GM18858 (cell line): ENCODE results near the gene SCGB1C2.
"Not testable (repeated sequence)": the region's sequence is repeated elsewhere in the genome, so short reads cannot be mapped to it uniquely, and the experiment has no call there.

Experiments
- ATAC-seq: cut with Tn5 transposase; IDR thresholded peaks from one replicate; pipeline ENCODE4 v1.9.1; 2021; ENCODE audit not compliant: unreplicated experiment

The SCGB1C2 gene

GRCh38 chr17:137166-137807, at the start of gene SCGB1C2:
Gene SCGB1C2, plus strand, starts transcription at chr17:137569. Its CDS starts 22 bp downstream, at chr17:137591.
- ATAC-seq, result not testable (repeated sequence)

GRCh38 chr17:113111-113510, 24.3 kb upstream of the SCGB1C2 start:
- not testable (repeated sequence) for ATAC-seq

GRCh38 chr17:118339-118917, 18.9 kb upstream of the SCGB1C2 start:
- not testable (repeated sequence) for ATAC-seq

GRCh38 chr17:133932-134331, 3.4 kb upstream of the SCGB1C2 start:
- ATAC-seq, result not testable (repeated sequence)

DNA sequence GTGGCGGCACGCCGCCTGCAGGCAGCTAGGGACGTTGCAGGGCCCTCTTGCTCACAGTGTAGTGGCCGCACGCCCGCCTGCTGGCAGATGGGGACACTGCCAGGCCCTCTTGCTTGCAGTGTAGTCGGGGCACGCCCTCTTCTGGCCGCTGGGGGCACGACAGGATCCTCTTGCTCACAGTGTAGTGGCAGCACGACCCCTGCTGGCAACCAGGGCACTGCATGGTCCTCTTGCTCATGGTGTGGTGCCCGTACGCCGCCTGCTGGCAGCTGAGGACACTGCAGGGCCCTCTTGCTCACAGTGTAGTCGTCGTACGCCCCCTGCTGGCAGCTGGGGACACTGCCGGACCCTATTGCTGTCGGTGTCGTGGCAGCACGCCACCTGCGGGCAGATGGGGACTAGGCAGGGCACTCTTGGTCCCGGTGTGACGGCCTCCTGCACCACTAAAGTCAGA, 3.0 kb upstream of the SCGB1C2 start:
- ATAC-seq, result peak; percentile 42

DNA sequence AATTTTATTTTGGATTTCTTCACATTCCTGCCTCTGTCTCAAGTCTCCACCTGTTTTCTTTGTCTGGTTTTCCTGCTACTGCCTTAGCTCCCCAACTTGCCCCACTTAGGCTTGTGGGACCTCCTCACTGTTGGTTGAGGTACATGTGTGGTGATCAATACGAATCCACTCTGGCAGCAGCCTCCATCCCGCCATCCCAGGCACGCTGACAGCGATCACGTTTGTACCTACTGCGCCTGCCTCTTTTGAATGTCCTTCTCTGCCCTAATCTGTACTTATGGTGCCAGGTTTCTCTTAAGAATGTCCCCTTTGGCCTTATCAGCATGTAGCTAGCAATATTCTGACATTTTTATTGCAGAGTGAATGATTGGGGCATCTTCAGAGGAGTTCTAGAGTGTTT, 2.3 kb upstream of the SCGB1C2 start:
- ATAC-seq, result not testable (repeated sequence)

GRCh38 chr17:135895-136294, 1.5 kb upstream of the SCGB1C2 start:
- not testable (repeated sequence) for ATAC-seq

- ATAC-seq, result not testable (repeated sequence)
Observed at GRCh38 chr17:136531-136930, 838 bp upstream of the SCGB1C2 start.

DNA sequence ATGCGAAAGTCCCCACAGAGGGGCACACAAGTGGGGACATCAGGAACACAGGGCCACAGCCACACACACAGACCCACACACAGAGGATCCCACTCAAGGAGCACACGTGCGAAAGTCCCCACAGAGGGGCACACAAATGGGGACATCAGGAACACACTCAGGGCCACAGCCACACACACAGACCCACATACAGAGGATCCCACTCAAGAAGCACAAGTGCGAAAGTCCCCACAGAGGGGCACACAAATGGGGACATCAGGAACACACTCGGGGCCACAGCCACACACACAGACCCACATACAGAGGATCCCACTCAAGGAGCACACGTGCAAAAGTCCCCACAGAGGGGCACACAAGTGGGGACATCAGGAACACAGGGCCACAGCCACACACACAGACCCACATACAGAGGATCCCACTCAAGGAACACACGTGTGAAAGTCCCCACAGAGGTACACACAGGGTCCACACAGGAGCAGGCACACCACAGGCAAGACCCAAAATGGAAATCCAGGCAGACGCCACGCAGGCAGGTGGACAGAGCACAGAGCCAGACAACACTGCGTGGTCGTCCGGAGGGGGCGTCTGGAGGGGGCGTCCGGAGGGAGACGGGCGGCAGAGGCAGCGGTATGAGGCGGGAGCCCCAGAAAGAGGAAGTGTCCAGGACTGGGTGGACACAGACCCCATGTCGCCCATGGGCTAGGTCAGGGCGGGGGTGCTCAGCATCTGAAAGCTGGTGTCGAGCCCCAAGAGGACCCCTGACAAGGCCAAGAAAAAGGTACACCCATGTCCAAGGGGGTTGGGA, 2.2 kb downstream of the SCGB1C2 start:
- ATAC-seq, result not testable (repeated sequence)

DNA sequence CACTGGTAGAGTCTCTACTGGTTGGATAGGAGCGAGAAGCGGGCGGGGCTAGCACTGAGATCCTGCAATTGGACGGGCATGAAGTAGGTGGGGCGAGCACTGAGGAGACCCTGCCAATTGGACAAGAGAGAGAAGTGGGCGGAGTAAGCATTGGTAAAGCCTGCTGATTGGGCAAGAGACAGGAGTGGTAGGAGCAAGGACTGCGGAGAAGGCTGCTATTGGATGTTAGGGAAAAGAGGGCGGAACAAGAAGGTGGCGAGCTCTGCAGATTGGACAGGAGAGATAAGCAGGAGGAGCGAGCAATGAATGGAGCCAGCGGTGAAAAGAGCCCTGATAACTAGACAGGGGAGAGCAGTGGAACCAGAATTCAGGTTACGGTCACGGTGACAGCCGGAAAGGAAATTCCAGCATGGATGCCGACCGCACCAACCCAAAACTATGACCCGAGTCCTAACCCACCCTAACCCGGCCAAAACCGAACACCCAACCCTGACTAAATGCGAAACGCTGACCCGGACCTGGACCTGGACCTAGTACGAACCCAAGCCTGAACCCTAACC, 4.8 kb downstream of the SCGB1C2 start:
- no peak for ATAC-seq

- no peak for ATAC-seq
Observed at GRCh38 chr17:142876-143784, 5.8 kb downstream of the SCGB1C2 start.

- ATAC-seq, result no peak
Observed at GRCh38 chr17:143785-144281, 6.5 kb downstream of the SCGB1C2 start.

GRCh38 chr17:144936-145670, 7.7 kb downstream of the SCGB1C2 start:
- ATAC-seq, result no peak

GRCh38 chr17:145671-146541, 8.5 kb downstream of the SCGB1C2 start:
- ATAC-seq, result no peak

DNA sequence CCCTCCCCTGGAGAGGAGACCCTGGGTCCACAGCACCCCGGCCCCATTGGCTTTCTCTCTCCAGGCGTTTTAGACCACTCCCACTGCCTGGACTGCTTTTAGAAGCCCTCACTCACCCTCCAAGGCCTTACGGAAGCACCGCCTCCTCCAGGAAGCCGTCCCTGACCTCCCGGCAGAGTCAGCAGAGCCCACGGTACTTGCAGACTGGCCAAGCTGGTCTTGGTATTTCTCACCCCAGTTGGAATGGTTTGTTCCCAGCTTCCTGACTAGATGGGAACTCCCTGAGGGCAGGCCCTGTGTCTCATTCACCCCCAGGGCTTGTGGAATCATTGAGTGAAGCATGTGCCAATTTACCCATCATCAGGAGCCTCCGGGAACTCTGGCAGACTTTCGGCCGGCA, 9.2 kb downstream of the SCGB1C2 start:
- ATAC-seq, result no peak

- ATAC-seq, result no peak
Observed at GRCh38 chr17:146983-147761, 9.8 kb downstream of the SCGB1C2 start.

DNA sequence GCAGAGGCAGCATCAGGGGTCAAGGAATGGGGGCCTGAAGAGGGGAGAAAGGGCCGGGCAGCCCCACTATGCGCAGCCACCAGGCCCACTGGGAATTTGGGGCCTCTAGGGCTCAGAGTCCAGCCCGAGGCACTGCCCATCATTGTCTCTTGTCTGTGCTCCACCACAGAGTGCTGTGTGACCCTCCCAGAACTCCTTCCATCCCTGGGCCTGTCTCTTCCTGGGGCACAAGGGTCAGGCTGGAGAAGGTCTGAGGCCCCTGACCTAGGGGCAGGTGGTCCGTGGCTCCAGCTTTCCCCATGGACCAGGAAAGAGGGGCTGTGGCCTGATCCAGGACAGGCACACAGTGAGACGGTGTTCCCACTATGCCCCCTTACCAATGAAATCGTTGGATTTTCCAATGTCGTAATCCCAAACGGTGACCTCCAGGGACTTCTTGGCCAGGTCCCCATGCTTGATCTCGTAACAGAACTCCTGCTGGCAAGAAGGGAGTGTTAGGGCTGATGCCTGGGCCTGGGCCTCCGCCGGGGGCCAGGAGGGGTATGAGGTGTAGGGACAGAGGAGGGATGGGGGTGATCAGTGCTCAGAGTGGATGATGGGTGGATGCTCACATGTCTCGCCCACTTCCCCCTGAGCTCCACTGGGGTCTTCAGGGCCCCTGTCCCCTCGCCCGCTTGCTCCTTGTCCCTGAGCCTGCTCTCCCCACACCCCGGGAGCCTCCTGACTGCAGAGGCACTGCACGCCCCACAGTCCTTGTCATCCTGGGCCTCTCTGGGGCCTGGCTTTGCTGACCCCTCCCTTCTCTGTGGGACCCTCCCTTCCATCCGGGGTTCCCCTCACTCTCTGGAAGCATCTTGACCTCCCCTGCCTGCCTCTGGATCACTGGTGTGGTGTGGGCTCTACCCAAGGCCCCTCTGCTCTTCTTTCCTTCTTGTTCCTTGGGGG, 10.7 kb downstream of the SCGB1C2 start:
- ATAC-seq, result no peak
